ENCODE measurements around the gene UBE2H.

DNA sequence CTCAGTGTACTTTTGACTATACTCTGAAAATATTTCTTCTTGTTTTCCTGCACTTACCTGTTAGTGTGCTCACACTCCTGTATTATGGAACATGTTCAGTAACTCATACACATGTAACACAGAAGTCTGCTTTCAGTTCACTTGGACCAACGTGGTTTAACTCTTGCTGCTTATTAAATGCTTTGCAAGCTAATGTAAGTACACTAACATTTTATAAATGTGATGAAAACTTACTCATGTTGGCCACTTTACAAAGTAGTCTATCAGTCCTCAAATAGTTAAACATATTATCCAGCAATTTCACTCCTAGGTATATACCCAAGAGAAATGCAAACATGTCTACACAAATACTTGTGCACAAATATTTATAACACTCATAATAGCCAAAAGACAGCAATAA is 98.4 kb downstream of the UBE2H start:
- TF ChIP-seq ZNF384 (IDR thresholded peaks at IDR 0.05): no peak
- TF ChIP-seq SUZ12 (IDR thresholded peaks at IDR 0.05): no peak
- TF ChIP-seq FOXM1 (IDR thresholded peaks at IDR 0.05; ENCODE audit: borderline replicate concordance): no peak
- no peak for TF ChIP-seq TARDBP (IDR thresholded peaks at IDR 0.05)
